Measurements from ENCODE around the gene MAP4K5. TPM values are rescaled to one million over a fixed set of nuclear protein-coding genes. Genes with fewer than 3 reads are reported as not detected.
"Not testable (repeated sequence)": the region's sequence is repeated elsewhere in the genome, so short reads cannot be mapped to it uniquely, and the experiment has no call there.

Gene MAP4K5
- total RNA-seq, 4 donors from 2014 or later = 73.6 to 143 (median 124) TPM

DNA sequence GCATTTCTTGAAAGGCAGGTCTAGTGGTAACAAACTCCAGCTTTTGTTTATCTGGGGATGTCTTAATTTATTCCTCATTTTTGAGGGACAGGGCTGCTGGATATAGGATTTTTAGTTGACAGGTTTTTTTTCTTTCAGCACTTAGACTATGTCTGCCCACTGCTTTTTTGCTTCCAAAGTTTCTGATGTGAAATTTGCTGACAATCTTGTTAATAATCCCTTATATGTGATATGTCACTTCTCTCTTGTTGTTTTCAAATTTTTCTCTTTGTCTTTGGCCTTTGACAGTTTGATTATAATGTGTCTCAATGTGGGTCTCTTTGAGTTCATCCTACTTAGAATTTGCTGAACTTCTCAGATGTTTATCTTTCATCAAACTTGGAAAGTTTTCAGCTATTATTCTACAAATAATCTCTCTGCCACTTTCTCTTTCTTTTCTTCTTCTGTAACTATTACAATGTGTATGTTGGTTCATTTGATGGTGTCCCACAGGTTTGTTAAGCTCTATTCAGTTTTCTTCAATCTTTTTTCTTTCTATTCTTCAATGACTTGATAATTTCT lies 37.4 kb upstream of the MAP4K5 start:
- no peak for TF ChIP-seq POLR2A (IDR thresholded peaks at IDR 0.05)
- no peak for TF ChIP-seq CTCF (IDR thresholded peaks at IDR 0.05)
- intact Hi-C loops (cut with DNase I) = no loop called here
- Histone ChIP-seq H3K27me3 (no peaks in the 10 kb centered on the region), H3K36me3 (no peaks in the 10 kb centered on the region), H3K4me1 (no peaks in the 10 kb centered on the region), H3K4me3 (no peak overlapping the region), H3K9me3 (peaks cover 0 to 35% (median 16%) of the 10 kb centered on the region in 3 donors), H3K27ac (no peak overlapping the region)
- DNase-seq = no peak

GRCh38 chr14:50562841-50563240 lies 30.5 kb upstream of the MAP4K5 start:
- WGBS, 2 donors = 63% methylated on average over 1 of the region's 1 CpG
- Histone ChIP-seq H3K4me3 (no peak overlapping the region), H3K9me3 (no peaks in the 10 kb centered on the region), H3K27me3 (no peaks in the 10 kb centered on the region), H3K4me1 (peaks cover 0 to 24% (median 6%) of the 10 kb centered on the region in 3 donors), H3K27ac (no peak overlapping the region), H3K36me3 (no peaks in the 10 kb centered on the region)
- TF ChIP-seq POLR2A (IDR thresholded peaks at IDR 0.05) (no peak), CTCF (IDR thresholded peaks at IDR 0.05) (no peak)
- no peak for DNase-seq
- intact Hi-C loops (cut with DNase I) = no loop called here

DNA sequence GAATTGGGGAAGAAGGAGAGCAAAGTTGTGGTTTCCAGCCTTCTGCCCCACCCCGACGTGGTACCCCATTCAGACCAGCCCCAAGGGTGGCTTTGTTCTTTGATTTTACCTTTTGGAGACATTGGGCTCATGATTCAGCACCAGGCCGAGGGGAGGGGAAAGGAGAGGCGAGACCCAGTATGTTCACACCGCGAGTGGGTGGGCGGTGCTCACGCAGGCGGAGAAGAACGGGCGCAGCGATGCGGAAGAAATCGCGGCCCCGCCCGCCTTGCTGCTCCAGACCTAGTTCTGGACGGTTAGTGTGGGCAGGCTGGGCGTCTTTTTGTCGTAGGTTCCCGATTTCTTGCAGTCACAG lies 28.5 kb upstream of the MAP4K5 start:
- peak; percentile 15 for DNase-seq
- H3K27ac ChIP-seq = peak overlapping the region; percentile 77 to 95 (median 88)
- no peaks in the 10 kb centered on the region for H3K36me3 ChIP-seq
- H3K9me3 ChIP-seq = no peaks in the 10 kb centered on the region
- WGBS, 2 donors = 0 to 2% methylated on average over 9 to 20 of the region's 21 CpGs
- peaks cover 0 to 24% (median 6%) of the 10 kb centered on the region in 3 donors for H3K4me1 ChIP-seq
- intact Hi-C loops (cut with DNase I) = no loop called here
- H3K27me3 ChIP-seq = no peaks in the 10 kb centered on the region
- H3K4me3 ChIP-seq = peak overlapping the region; percentile 55 to 81 (median 68)
- TF ChIP-seq CTCF (IDR thresholded peaks at IDR 0.05) (no peak), POLR2A (IDR thresholded peaks at IDR 0.05) (peak in 1 of 4 donors; percentile 36)

DNA sequence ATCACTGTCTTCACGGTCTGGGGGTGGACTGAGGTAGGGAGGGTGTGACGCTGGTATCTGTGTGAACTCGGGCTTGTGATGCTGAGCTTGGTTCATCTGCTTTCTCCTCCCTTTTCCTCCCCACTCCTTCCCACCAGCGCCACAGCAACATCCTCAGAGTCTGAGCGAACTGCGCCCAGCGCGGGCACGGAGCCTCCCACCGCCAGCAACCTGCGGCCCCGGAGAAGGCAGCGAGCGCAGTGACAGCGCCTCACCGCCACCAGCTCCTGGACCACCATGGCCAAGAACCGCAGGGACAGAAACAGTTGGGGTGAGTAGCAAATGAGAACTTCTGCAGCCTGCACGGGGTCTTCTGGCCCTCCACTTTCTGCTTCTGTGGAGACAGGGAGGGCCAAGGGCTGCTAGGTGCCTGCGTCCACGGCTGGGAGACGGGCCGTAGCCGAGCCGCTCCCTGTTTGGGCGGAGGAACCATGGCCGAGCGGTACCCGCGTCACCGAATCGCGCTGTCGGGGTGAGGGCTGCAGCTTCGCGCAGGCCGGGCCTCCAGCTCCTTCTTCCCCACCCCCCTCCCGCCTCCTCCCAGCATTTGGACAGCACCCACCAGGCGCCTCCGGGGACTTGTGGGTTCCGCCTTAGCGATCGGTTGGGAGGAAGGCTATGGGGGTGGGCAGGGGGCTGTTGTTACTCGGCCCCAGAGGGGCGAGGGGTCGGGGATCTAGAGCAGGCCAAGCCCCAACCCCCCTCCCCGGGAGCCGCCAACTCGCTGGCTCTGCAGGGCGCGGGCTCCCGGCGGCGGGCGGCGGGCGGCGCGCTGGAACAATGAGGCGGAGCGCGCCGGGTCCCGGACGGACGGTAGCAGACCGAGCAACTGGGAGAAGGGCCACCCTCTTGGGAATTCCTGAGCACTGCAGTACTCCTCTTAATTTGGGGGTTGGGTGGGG lies 27.9 kb upstream of the MAP4K5 start, which contains the start of gene ATL1:
Gene ATL1, plus strand, starts transcription at position 156 of the 941 bp plus-strand sequence. Its CDS starts 121 bp downstream, at position 277.
- H3K9me3 ChIP-seq = no peaks in the 10 kb centered on the region
- peaks cover 0 to 24% (median 6%) of the 10 kb centered on the region in 3 donors for H3K4me1 ChIP-seq
- H3K4me3 ChIP-seq = peak within 1 kb of the TSS; percentile 55 to 81 (median 68)
- 0 to 1% methylated on average over 12 to 19 of the region's 66 CpGs for WGBS, 2 donors
- TF ChIP-seq CTCF (IDR thresholded peaks at IDR 0.05) (no peak), POLR2A (IDR thresholded peaks at IDR 0.05) (peak in 2 of 4 donors; percentile 35 to 36)
- DNase-seq = no peak
- H3K27me3 ChIP-seq = no peaks in the 10 kb centered on the region
- peak within 1 kb of the TSS; percentile 77 to 95 (median 88) for H3K27ac ChIP-seq
- intact Hi-C loops (cut with DNase I) = no loop called here
- H3K36me3 ChIP-seq = no peaks in the 10 kb centered on the region

DNA sequence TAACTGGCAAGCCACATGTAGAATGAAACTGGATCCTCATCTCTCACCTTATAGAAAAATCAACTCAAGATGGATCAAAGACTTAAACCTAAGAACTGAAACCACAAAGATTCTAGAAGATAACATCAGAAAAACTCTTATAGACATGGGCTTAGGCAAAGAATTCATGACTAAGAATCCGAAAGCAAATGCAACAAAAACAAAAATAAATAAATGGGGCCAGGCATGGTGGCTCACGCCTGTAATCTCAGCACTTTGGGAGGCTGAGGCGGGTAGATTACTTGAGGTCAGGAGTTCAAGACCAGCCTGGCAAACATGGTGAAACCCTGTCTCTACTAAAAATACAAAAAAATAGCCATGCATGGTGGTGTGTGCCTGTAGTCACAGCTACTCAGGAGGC lies 20.4 kb upstream of the MAP4K5 start:
- H3K27me3 ChIP-seq; H3K36me3 ChIP-seq; DNase-seq; H3K9me3 ChIP-seq; H3K4me3 ChIP-seq; H3K27ac ChIP-seq; H3K4me1 ChIP-seq; intact Hi-C loops (cut with DNase I): not testable (repeated sequence)
- WGBS, 2 donors = 65 to 70% methylated on average over 3 of the region's 3 CpGs

Data from esophagus squamous epithelium (tissue), 5 donors.